ENCODE data around the gene LMO4.

Gene LMO4

GRCh38 chr1:87328272-87329050 is at the start of gene LMO4:
TSS of gene LMO4 (plus strand) at chr1:87328880. CDS start at chr1:87332016, 3,136 bp downstream.
- Histone ChIP-seq H3K4me3 (ENCODE audit: low read length) (peak within 1 kb of the TSS; percentile 91), H3K27ac (ENCODE audit: low read length) (peak within 1 kb of the TSS; percentile 65), H3K36me3 (replicated peaks; ENCODE audit: low read depth, low read length) (peaks cover 13% of the 10 kb centered on the region), H3K9ac (ENCODE audit: low read length) (peak within 1 kb of the TSS; percentile 83), H3K9me3 (ENCODE audit: insufficient read depth, low read length) (no peaks in the 10 kb centered on the region), H3K27me3 (ENCODE audit: low read depth, low read length) (peaks cover 18% of the 10 kb centered on the region), H4K20me1 (ENCODE audit: insufficient read depth, low read length) (peaks cover 14% of the 10 kb centered on the region), H3K4me2 (ENCODE audit: low read length) (peak within 1 kb of the TSS; percentile 98), H2AFZ (ENCODE audit: low read depth, low read length) (peak within 1 kb of the TSS; percentile 98), H3K4me1 (ENCODE audit: low read length) (peaks cover 21% of the 10 kb centered on the region), H3K79me2 (ENCODE audit: low read length) (no peaks in the 10 kb centered on the region)
- no peak for TF ChIP-seq CTCF (IDR thresholded peaks at IDR 0.05; ENCODE audit: low read depth, low read length)

- Histone ChIP-seq H3K27me3 (ENCODE audit: low read depth, low read length) (no peaks in the 10 kb centered on the region), H3K27ac (ENCODE audit: low read length) (no peak overlapping the region), H3K9ac (ENCODE audit: low read length) (no peak overlapping the region), H4K20me1 (ENCODE audit: insufficient read depth, low read length) (no peaks in the 10 kb centered on the region), H3K79me2 (ENCODE audit: low read length) (no peaks in the 10 kb centered on the region), H3K4me2 (ENCODE audit: low read length) (no peak overlapping the region), H3K4me3 (ENCODE audit: low read length) (no peak overlapping the region), H3K4me1 (ENCODE audit: low read length) (no peaks in the 10 kb centered on the region), H3K9me3 (ENCODE audit: insufficient read depth, low read length) (no peaks in the 10 kb centered on the region), H2AFZ (ENCODE audit: low read depth, low read length) (no peak overlapping the region), H3K36me3 (replicated peaks; ENCODE audit: low read depth, low read length) (no peaks in the 10 kb centered on the region)
- TF ChIP-seq CTCF (IDR thresholded peaks at IDR 0.05; ENCODE audit: low read depth, low read length) (no peak), EZH2phosphoT487 (IDR thresholded peaks at IDR 0.05; ENCODE audit: low read depth) (no peak)
Observed at GRCh38 chr1:87279536-87279875, 49.2 kb upstream of the LMO4 start.

GRCh38 chr1:87279966-87280535 is 48.6 kb upstream of the LMO4 start:
- no peaks in the 10 kb centered on the region for H3K79me2 ChIP-seq (ENCODE audit: low read length)
- no peaks in the 10 kb centered on the region for H3K9me3 ChIP-seq (ENCODE audit: insufficient read depth, low read length)
- H2AFZ ChIP-seq (ENCODE audit: low read depth, low read length) = no peak overlapping the region
- no peak overlapping the region for H3K4me2 ChIP-seq (ENCODE audit: low read length)
- no peaks in the 10 kb centered on the region for H3K36me3 ChIP-seq (replicated peaks; ENCODE audit: low read depth, low read length)
- no peaks in the 10 kb centered on the region for H4K20me1 ChIP-seq (ENCODE audit: insufficient read depth, low read length)
- TF ChIP-seq CTCF (IDR thresholded peaks at IDR 0.05; ENCODE audit: low read depth, low read length) (peak; percentile 43), EZH2phosphoT487 (IDR thresholded peaks at IDR 0.05; ENCODE audit: low read depth) (no peak)
- H3K4me1 ChIP-seq (ENCODE audit: low read length) = no peaks in the 10 kb centered on the region
- no peak overlapping the region for H3K9ac ChIP-seq (ENCODE audit: low read length)
- H3K27ac ChIP-seq (ENCODE audit: low read length) = no peak overlapping the region
- H3K27me3 ChIP-seq (ENCODE audit: low read depth, low read length) = no peaks in the 10 kb centered on the region
- no peak overlapping the region for H3K4me3 ChIP-seq (ENCODE audit: low read length)

GRCh38 chr1:87284456-87285240 is 44.0 kb upstream of the LMO4 start:
- Histone ChIP-seq H3K27ac (ENCODE audit: low read length) (no peak overlapping the region), H3K9me3 (ENCODE audit: insufficient read depth, low read length) (no peaks in the 10 kb centered on the region), H3K4me1 (ENCODE audit: low read length) (no peaks in the 10 kb centered on the region), H3K9ac (ENCODE audit: low read length) (no peak overlapping the region), H3K4me3 (ENCODE audit: low read length) (no peak overlapping the region), H2AFZ (ENCODE audit: low read depth, low read length) (no peak overlapping the region), H3K4me2 (ENCODE audit: low read length) (no peak overlapping the region), H3K36me3 (replicated peaks; ENCODE audit: low read depth, low read length) (no peaks in the 10 kb centered on the region), H4K20me1 (ENCODE audit: insufficient read depth, low read length) (no peaks in the 10 kb centered on the region), H3K79me2 (ENCODE audit: low read length) (no peaks in the 10 kb centered on the region), H3K27me3 (ENCODE audit: low read depth, low read length) (peaks cover 2% of the 10 kb centered on the region; the same call in 1 of the 2 replicates)
- TF ChIP-seq CTCF (IDR thresholded peaks at IDR 0.05; ENCODE audit: low read depth, low read length) (no peak), EZH2phosphoT487 (IDR thresholded peaks at IDR 0.05; ENCODE audit: low read depth) (no peak)
